Effector CD4-positive, alpha-beta T cell (primary cell): ENCODE data around the gene PCBP3.
"Not testable (repeated sequence)": the region's sequence is repeated elsewhere in the genome, so short reads cannot be mapped to it uniquely, and the experiment has no call there.

Experiments
- DNase-seq: peaks from one replicate; pipeline ENCODE4 v3.0.0-alpha.2; 2020

Gene PCBP3

DNA sequence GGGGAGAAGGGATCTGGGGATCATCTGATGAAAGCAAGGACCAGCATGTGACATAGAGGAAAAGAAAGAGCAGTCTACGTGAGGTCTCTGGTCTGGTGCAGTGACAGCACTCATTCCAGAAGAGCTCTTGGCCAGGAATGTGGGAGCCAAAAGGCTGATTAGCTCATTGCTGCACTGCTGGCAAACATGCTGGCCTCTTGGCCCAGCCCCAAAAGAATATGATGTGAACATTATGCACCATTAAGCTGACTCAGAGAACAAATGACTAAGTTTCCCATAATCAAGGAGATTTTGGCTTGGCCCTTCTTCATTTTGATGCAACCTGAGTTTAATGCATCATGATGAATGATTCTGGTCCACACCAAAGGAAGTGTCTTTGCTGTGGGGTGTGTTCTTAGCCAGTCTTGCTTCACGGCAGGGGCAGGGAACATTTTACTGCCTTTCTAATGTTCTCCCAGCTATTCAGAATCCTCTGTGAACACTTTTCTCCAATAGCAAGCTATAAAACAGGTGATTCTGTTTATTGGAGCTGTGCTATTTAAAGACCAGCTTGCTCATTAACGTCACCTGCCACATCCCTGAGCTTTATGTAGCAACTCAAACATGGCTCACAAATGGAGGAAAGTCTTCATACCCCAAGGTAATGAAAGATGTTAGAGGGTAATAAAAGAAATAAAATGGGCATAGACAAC is 55.1 kb downstream of the PCBP3 start:
- DNase-seq: no peak

DNA sequence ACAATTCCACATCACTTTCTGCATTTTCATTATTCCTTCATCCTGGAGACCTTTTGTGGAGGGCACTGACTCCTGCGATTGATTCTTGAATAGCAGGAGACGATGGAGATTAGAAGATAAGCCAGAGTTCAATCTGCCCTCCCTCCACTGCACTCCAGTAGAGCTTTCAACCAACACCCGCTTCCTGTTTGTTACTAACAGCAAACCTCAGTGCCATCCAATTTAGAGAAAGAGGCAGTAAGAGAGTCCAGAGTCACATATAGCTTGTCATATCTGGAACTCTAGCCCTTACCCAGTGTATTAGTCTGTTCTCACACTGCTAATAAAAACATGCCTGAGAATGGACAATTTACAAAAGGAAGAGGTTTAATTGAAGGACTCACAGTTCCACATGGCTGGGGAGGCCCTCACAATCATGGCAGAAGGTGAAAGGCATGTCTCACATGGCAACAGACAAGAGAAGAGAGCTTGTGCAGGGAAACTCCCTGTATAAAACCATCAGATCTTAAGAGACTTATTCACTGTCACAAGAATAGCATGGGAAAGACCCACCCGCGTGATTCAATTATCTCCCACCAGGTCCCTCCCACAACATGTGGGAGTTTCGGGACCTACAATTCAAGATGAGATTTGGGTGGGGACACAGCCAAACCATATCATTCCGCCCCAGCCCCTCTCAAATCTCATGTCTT is 55.9 kb downstream of the PCBP3 start:
- no peak for DNase-seq

DNA sequence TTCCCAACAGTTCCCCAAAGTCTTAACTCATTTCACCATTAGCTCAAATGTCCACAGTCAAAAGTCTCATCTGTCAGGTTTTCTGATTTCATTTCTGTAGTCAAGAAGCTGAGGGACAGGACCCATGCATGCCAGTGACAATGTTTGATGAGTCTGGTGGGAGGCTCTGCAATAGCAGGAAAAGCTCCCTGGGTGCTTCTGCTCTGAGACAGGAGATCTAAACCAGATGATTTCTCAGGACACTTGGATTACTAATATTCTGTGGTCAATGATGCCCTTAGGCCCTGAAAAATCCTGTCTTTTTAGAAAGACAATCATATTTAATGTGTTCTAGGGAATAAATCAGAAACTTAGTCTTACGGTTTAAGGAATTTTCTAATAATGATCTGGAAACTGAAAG is 56.4 kb downstream of the PCBP3 start:
- no peak for DNase-seq

GRCh38 chr21:45700461-45700860 is 56.9 kb downstream of the PCBP3 start:
- no peak for DNase-seq

DNA sequence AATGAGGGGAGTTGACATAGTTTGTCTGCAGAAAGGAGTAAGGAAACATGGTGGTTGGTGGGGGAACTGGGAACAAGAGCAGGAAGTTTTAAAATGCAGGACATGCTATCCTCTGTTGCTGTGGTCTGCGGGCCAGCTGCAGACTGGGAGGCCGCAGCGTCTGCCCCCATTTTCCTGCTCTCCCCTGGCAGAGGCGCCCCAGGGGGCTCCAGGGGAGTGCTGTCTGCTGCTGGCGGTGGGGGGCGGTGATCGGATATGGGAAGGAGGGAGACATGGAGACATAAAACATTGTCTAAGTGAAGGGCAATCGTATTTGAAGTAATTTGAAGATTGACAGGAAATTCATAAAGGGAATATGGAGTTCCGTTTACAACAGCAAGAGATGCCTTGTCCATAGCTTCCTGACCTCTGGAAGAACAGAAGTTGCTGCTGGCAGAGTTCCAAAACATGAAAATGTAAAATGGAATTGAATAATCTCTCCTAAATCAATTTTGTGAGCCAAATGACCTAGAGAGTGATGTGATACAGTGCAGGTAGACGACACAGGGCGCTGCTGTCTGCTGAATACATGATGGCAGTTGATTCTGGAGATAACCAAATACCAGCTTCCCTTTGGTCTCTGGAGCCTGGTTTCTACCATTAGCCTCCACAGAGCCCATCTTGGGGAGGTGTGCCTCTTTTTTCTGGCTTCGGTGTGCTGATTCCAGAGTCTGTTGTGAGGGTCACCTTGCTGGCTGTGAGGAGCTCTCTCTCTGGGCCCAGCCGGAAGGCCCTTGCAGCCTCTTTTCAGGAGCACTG is 61.0 kb downstream of the PCBP3 start:
- no peak for DNase-seq

DNA sequence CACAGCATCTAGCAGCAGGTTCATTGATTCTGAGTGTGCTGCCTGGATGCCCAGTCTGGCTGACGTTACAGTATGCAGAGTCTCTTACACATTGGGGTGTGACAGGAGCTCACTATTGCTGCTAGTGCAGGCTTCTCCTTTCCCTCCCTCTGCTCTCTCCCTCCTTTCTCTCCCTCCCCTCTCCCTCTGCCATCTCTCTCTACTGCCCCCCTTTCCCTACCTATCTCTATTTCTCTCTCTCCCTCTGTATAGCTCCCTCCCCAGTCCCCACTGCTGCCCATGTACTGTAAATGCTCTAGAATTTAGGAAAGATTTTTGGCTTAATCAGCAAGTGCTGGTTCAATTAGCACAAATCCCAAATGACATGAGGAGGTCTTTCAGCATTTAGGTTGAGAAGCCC is 62.8 kb downstream of the PCBP3 start:
- DNase-seq: no peak

DNA sequence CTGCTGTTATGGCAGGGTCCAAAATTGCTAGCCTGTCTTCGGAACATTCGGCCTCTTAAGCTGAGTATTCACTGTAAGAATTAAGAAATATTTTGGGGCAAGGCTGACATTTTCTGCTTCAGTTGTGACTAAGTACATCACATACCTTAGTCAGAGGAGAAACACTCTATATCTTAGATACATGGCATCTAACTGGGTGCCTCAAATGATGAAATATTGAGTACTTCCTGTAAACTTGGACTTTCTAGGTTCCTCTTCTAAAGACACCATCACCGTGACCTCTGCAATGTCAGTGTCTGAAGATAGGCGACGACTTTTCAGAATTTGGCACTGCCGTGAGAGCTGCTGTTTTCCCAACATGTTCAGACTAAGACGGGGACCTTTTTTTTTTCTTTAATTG is 65.6 kb downstream of the PCBP3 start:
- DNase-seq: no peak

DNA sequence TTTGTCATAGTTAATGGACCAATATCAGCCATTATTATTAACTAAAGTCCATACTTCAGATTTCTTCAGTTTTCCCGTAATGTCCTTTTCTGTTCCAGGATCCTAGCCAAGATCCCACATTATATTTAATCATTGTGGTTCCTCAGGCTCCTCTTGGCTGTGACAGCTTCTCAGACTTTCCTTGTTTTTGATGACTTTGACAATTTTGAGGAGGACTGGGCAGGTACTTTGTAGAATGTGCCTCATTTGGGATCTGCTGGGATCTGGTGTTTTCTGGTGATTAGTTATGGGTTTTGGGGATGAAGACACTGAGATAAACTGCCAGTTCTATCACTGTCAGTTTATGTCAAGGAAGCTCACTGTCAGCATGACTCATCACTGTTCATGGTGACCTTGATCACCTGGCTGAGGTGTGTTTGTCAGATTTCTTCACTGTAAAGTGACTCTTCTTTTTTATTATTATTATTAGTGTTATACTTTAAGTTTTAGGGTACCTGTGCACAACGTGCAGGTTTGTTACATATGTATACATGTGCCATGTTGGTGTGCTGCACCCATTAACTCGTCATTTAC is 66.3 kb downstream of the PCBP3 start:
- DNase-seq: no peak

- DNase-seq: not testable (repeated sequence)
Observed at GRCh38 chr21:45710306-45710705, 66.8 kb downstream of the PCBP3 start.

DNA sequence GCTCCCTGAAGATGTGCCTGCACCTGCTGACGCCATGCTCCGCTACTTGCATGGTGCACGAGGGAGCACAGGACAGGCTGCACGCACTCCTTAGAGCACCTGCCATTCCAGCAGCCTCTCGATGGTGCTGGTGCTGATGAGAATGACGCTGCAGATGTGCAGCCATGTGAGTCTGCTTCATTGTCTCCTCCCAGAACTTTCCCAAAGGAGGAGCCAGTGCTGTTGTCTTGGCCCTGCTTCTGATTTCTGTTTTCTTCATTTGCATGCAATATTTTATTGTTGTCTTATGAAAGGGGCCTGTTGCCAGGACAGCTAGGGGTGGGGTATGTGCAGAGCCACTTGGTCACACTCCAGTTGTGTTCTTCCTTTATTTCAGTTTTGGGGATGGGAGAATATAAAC is 70.1 kb downstream of the PCBP3 start:
- DNase-seq: no peak

- no peak for DNase-seq
Observed at GRCh38 chr21:45715441-45715840, 71.9 kb downstream of the PCBP3 start.

DNA sequence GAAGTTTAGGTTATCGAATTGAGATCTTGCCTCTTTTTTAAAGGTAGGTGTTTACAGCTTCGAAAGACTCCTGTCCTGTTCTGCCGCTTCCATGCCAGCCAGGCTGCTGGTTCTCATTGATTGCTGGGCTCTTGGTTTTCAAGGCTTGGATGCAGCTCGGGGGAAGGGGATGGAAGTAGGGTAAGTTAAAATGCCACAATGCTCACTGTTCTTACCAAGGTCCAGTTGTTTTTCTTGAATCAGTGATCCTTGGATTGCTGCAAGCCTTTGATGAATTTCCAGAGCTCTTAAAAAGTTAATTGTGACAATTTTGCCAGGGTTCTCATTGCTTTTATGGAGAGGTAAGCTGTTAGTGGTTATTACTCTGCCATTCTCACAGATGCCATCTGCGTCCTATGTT is 74.9 kb downstream of the PCBP3 start:
- no peak for DNase-seq

DNA sequence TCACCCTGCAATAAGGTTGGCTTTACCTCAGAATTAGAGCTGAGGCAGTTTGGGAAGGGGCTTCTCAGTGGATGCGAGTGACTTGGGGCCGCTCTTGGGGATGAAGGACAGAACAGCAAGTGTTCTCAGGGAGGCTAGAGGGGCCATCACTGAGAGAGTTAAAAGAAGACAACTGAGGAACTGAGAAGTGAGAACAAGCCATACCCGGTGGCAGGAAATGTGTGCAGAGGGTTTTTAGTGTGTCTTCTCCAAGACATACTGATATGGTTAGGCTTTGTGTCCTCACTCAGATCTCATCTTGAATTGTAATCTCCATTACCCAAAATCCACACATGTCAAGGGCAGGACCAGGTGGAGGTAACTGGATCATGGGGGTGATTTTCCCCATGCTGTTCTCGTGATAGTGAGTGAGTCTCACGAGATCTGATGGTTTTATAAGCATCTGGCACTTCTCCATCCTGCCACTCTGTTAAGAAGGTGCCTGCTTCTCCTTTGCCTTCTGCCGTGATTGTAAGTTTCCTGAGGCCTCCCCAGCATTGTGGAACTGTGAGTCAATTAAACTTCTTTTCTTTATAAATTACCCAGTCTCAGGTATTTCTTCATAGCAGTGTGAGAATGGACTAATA is 75.8 kb downstream of the PCBP3 start:
- no peak for DNase-seq

GRCh38 chr21:45720204-45720603 is 76.7 kb downstream of the PCBP3 start:
- not testable (repeated sequence) for DNase-seq

GRCh38 chr21:45721671-45722070 is 78.1 kb downstream of the PCBP3 start:
- DNase-seq: no peak

- DNase-seq: no peak
Observed at GRCh38 chr21:45723049-45723958, 79.8 kb downstream of the PCBP3 start.

GRCh38 chr21:45724345-45724961 is 80.9 kb downstream of the PCBP3 start:
- no peak for DNase-seq

- no peak for DNase-seq
Observed at GRCh38 chr21:45724994-45725843, 81.7 kb downstream of the PCBP3 start.

- DNase-seq: no peak
Observed at GRCh38 chr21:45725844-45726200, 82.3 kb downstream of the PCBP3 start.

- DNase-seq: no peak
Observed at GRCh38 chr21:45726438-45726837, 82.9 kb downstream of the PCBP3 start.

DNA sequence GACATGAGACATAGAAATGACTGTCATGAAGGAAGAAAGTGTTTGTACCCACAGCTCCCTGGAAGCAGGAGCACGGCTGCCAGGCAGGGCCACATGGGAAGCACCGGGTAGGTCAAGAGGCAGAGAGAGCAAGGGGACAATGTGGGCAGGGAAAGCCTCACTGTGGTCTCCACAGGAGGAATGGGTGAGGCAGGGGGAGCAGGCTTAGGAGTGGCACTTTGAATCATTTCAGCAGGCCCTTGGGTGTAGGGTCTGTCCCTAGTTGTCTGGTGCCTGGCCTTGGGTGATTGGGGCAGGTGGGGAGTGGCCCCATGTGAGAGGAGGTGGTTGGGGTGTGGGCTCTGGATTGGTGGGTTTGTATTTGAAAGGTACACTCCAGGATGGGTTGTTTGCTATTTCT is 83.9 kb downstream of the PCBP3 start:
- DNase-seq: no peak
